NCI-H2196 treated with DMSO at 0.1 percent for 48 hours (cell line): ENCODE data around the gene UCK1.

Experiments
- DNase-seq: peaks from one replicate; lab custom pipeline; 2025; ENCODE audit not compliant: unreplicated experiment; lab: John Stamatoyannopoulos, UW

Gene UCK1

DNA sequence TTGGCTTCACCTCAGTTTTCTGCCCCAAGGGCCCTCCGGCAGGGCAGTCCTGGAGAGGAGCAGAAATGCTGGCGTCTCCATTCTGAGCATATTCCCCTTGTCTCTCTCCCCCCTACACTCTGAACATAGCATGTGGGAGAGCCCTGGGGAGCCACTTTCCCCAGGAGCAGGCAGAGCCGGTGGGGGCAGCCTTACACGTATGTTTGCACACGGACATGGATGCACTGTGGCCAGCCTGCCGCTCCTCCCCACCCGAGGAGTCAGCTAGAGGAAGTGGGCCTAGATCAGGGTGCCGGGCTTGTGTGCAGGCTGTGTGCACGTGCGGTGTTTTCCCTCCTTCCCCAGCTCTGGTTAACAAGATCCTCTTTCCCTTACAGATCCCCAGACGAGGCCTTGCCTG, 53.7 kb downstream of the UCK1 start:
- no peak for DNase-seq

DNA sequence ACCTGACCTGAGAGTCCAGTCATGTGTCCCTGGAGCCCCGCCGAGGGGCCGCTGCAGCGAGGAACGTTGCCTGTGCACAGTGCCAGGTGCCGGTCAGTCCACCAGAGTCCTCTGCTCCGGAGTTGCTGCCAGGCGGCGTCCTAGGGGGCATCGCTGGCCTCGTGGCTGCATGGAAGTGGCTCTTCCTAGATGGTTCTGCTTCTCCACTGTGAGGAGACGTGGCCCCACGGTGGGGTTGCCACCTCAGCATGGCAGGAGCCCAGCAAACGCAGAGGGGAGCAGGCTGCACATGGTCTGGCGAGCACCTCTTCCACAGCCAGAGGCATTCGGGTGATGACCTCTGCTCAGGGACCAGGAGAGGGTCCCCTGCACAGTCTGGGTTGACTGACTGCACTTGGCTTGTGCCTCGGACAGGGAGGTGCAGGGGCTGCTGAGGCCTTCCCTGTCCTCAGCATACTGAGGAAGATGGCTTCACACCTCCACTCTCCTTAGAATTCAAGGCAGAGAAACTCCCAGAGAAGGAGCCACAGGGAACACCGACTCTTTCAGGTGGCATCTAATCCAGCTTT, 54.2 kb downstream of the UCK1 start:
- DNase-seq, result no peak

DNA sequence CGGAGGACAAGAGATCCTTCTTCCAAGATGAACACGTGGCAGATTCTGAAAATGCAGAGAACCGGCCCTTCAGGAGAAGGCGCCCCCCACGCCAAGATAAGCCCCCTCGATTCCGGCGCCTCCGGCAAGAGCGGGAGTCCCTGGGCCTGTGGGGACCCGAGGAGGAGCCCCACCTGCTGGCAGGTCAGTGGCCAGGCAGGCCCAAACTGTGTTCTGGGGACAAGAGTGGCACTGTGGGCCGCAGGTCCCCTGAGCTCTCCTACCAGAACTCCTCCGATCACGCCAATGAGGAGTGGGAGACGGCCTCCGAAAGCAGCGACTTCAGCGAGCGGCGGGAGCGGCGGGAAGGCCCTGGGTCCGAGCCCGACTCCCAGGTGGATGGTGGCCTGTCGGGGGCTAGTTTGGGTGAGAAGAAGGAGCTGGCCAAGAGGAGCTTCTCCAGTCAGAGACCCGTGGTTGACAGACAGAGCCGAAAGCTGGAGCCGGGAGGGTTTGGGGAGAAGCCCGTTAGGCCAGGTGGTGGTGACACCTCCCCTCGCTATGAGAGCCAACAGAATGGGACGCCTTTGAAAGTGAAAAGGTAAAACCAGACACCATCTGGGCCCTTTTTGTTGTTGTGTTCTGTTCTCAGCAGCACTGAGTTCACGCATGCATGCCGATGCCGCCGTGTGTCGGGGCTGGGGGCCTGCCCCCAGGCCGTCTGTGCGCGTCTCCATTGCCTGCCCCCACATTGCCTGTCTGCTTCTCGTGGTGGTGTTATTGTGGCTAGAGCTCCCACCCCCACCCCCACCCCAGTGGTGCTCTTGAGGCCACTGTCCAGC, 54.9 kb downstream of the UCK1 start:
- no peak for DNase-seq

DNA sequence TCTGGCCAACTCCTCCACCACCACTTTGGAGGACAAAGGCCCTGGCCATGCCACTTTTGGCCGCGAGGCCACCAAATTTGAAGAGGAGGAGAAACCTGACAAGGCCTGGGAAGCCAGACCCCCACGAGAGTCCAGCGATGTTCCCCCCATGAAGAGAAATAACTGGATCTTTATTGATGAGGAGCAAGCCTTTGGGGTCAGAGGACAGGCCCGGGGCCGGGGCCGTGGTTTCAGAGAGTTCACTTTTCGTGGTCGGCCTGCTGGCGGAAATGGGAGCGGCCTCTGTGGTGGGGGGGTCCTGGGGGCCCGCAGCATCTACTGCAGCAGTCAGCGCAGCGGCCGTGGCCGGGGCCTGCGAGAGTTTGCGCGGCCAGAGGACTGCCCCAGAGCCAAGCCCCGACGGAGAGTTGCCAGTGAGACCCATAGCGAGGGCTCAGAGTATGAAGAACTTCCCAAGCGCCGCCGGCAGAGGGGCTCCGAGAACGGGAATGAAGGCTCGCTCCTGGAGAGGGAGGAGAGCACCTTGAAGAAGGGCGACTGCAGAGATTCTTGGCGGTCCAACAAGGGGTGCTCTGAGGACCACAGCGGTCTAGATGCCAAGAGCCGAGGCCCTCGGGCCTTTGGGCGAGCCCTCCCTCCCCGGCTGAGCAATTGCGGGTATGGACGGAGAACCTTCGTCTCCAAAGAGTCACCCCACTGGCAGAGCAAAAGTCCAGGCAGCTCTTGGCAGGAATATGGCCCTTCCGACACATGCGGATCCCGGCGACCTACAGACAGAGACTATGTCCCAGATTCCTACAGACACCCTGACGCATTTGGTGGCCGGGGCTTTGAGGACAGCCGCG, 55.7 kb downstream of the UCK1 start:
- DNase-seq, result no peak

DNA sequence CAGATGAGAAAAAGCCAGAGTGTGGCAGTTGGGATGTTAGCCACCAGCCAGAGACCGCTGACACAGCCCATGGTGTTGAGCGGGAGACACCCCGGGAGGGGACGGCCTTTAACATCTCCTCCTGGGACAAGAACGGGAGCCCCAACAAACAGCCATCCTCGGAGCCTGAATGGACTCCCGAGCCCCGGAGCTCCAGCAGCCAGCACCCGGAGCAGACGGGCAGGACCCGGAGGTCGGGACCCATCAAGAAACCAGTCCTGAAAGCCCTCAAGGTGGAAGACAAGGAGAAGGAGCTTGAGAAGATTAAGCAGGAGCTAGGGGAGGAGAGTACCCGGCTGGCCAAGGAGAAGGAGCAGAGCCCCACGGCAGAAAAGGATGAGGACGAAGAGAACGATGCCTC, 56.4 kb downstream of the UCK1 start:
- DNase-seq, result no peak

DNA sequence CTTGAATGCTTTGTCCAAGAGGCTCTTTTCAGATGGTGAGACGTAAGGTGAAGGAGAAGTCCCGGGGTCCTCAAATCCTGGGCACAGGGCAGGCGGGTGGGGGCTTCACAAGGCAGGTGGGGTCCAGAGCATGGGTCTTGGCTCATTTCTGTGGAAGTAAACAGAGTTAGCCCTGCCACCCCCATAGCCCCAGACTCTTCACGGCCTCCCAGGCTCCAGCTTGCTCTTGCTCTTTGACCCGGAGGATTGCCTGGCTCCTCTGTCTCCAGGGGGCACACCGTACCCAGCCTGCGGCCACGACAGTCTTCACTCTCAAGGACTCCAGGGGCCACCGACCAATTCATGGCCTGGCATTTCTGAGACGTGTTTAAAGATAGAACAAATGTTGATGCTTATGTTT, 57.2 kb downstream of the UCK1 start:
- DNase-seq, result no peak
